GM20000 (cell line): ENCODE results near the gene RALGAPA2.

Source experiments
- DNase-seq: peaks from one replicate; pipeline ENCODE4 v3.0.0; 2012; ENCODE audit warnings: low spot score
- CTCF ChIP-seq: IDR thresholded peaks from 2 replicates; pipeline ENCODE4 v1.5.1; 2012; ENCODE audit warnings: mild to moderate bottlenecking, control low read depth; ENCODE audit errors: extremely low read depth, missing control alignments

RALGAPA2 gene

GRCh38 chr20:20611167-20611566 lies 101.3 kb downstream of the RALGAPA2 start:
- TF ChIP-seq CTCF = no peak
- DNase-seq = no peak

GRCh38 chr20:20609522-20609921 lies 102.9 kb downstream of the RALGAPA2 start:
- TF ChIP-seq CTCF = no peak
- no peak for DNase-seq

GRCh38 chr20:20608641-20609040 lies 103.8 kb downstream of the RALGAPA2 start:
- TF ChIP-seq CTCF = no peak
- no peak for DNase-seq

- DNase-seq = no peak
- TF ChIP-seq CTCF = no peak
These were observed 104.4 kb downstream of the RALGAPA2 start for GRCh38 chr20:20608041-20608440.

- DNase-seq = no peak
- no peak for TF ChIP-seq CTCF
These were observed 105.6 kb downstream of the RALGAPA2 start for GRCh38 chr20:20606881-20607280.

GRCh38 chr20:20606050-20606449 lies 106.4 kb downstream of the RALGAPA2 start:
- DNase-seq = no peak
- no peak for TF ChIP-seq CTCF

- no peak for TF ChIP-seq CTCF
- no peak for DNase-seq
These were observed 107.5 kb downstream of the RALGAPA2 start for GRCh38 chr20:20604907-20605306.
